SU-DHL-6 (cell line): ENCODE measurements around the gene IQCH.

Experiments
- H2AFZ ChIP-seq: fragments of 200-600 bp; sonication (generic); 2 replicates; pipeline ENCODE4 v1.6.1; 2014; ENCODE audit warnings: low read depth, mild to moderate bottlenecking, moderate library complexity, mixed read lengths, antibody characterized with exemption, low read length; ENCODE audit not compliant: severe bottlenecking
- H3F3A ChIP-seq: fragments of 200-600 bp; shearing (Covaris generic); 2 replicates; pipeline ENCODE4 v1.6.0; 2016; ENCODE audit warnings: antibody characterized with exemption, mild to moderate bottlenecking; ENCODE audit not compliant: insufficient read depth
- H3K27ac ChIP-seq: fragments of 200-600 bp; sonication (generic); 2 replicates; pipeline ENCODE4 v1.5.1; 2016; ENCODE audit warnings: low read depth, mild to moderate bottlenecking, low read length, moderate library complexity, mixed read lengths
- H3K27me3 ChIP-seq: fragments of 200-600 bp; sonication (generic), shearing (Covaris generic); 2 replicates; pipeline ENCODE4 v1.6.0; 2014; ENCODE audit warnings: mild to moderate bottlenecking, low read length
- H3K36me3 ChIP-seq: fragments of 200-600 bp; sonication (generic); 2 replicates; pipeline ENCODE4 v1.6.1; 2014; ENCODE audit warnings: mild to moderate bottlenecking, low read length, mixed read lengths
- H3K4me2 ChIP-seq: fragments of 300-600, 200-600 bp; shearing (Covaris generic), sonication (generic); 2 replicates; pipeline ENCODE4 v1.6.0; 2014; ENCODE audit warnings: low read length, low read depth, mild to moderate bottlenecking; ENCODE audit not compliant: poor library complexity, severe bottlenecking
- H3K4me3 ChIP-seq: fragments of 200-600 bp; sonication (generic); 2 replicates; pipeline ENCODE4 v1.5.1; 2014; ENCODE audit warnings: antibody characterized with exemption, low read length, mild to moderate bottlenecking, mixed read lengths; ENCODE audit not compliant: insufficient read depth, poor library complexity, severe bottlenecking
- H3K79me2 ChIP-seq: fragments of 200-600 bp; sonication (generic); 2 replicates; pipeline ENCODE4 v1.6.1; 2014; ENCODE audit warnings: mild to moderate bottlenecking, low read length, moderate library complexity; ENCODE audit not compliant: insufficient read depth
- H3K9ac ChIP-seq: fragments of 200-600 bp; sonication (generic); 2 replicates; pipeline ENCODE4 v1.7.0; 2014; ENCODE audit warnings: mild to moderate bottlenecking, low read length
- H3K9me2 ChIP-seq: fragments of 200-600 bp; sonication (generic); replicated peaks from 2 replicates; pipeline ENCODE4 v1.6.1; 2014; ENCODE audit warnings: low read length; ENCODE audit not compliant: insufficient read depth
- H3K9me3 ChIP-seq: fragments of 200-600 bp; sonication (generic); 2 replicates; pipeline ENCODE4 v1.6.1; 2014; ENCODE audit warnings: low read length, mixed read lengths; ENCODE audit not compliant: insufficient read depth
- H4K20me1 ChIP-seq: fragments of 200-600 bp; sonication (generic); 2 replicates; pipeline ENCODE4 v1.6.1; 2014; ENCODE audit warnings: low read depth, mild to moderate bottlenecking, antibody characterized with exemption, low read length, moderate library complexity, mixed read lengths
- EZH2phosphoT487 ChIP-seq: fragments of 200-600 bp; sonication (generic), shearing (Covaris generic); conservative IDR thresholded peaks from 2 replicates; pipeline ENCODE4 v1.6.1; 2018; ENCODE audit warnings: mild to moderate bottlenecking, antibody characterized with exemption, low read length, moderate library complexity, mixed read lengths
- TF ChIP-seq, protein P1 (sequence below): fragments of 200-600 bp; sonication (generic); IDR thresholded peaks from one replicate; pipeline ENCODE4 v1.5.1; 2017; ENCODE audit warnings: antibody characterized with exemption, mild to moderate bottlenecking, low read length, moderate library complexity; ENCODE audit not compliant: insufficient read depth, poor library complexity, severe bottlenecking

IQCH gene

DNA sequence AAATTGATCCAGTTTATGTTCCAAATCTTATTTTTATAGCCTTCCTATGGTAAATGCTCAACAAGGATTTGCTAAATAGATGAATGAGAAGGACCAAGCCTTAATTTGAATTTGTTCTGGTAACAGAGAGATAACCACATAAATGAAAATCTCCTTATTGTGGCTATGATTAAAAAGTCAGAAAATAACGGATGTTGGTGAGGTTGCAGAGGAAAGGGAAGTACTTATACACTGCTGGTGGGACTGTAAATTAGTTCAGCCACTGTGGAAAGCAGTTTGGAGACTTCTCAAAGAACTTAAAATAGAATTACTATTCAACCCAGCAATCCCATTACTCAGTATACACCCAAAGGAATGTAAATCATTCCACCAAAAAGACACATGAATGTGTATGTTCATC, 26.3 kb upstream of the IQCH start:
- H3K9ac ChIP-seq = no peak overlapping the region
- H3K4me3 ChIP-seq = no peak overlapping the region
- no peaks in the 10 kb centered on the region for H4K20me1 ChIP-seq
- H2AFZ ChIP-seq = no peak overlapping the region
- H3K79me2 ChIP-seq = no peaks in the 10 kb centered on the region
- peaks cover 14% of the 10 kb centered on the region; the same call in 1 of the 2 replicates for H3K36me3 ChIP-seq
- H3K9me2 ChIP-seq = no peaks in the 10 kb centered on the region
- no peaks in the 10 kb centered on the region for H3K27me3 ChIP-seq
- H3F3A ChIP-seq = no peaks in the 10 kb centered on the region
- no peak for TF ChIP-seq EZH2phosphoT487
- TF ChIP-seq, protein P1, sequence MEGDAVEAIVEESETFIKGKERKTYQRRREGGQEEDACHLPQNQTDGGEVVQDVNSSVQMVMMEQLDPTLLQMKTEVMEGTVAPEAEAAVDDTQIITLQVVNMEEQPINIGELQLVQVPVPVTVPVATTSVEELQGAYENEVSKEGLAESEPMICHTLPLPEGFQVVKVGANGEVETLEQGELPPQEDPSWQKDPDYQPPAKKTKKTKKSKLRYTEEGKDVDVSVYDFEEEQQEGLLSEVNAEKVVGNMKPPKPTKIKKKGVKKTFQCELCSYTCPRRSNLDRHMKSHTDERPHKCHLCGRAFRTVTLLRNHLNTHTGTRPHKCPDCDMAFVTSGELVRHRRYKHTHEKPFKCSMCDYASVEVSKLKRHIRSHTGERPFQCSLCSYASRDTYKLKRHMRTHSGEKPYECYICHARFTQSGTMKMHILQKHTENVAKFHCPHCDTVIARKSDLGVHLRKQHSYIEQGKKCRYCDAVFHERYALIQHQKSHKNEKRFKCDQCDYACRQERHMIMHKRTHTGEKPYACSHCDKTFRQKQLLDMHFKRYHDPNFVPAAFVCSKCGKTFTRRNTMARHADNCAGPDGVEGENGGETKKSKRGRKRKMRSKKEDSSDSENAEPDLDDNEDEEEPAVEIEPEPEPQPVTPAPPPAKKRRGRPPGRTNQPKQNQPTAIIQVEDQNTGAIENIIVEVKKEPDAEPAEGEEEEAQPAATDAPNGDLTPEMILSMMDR = no peak
- no peaks in the 10 kb centered on the region for H3K9me3 ChIP-seq
- no peak overlapping the region for H3K27ac ChIP-seq
- H3K4me2 ChIP-seq = no peak overlapping the region

DNA sequence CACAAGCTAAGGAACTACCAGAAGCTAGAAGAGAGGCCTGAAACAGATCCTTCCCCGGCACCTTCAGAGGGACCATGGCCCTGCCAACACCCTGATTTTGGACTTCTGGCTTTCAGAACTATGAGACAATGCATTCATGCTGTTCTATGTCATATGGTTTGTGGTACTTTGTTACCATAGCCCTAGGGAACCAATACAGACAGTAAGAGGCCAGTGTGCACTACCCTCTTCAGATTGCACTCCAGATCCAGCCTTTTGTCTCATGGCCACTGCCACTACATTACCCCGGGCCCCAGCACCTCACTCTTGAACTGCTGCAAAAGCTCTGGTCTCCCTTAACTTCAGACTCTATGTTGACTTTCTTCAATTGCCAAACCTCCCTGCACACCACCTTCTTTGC, 24.1 kb upstream of the IQCH start:
- Histone ChIP-seq H3K27ac (no peak overlapping the region), H3K27me3 (no peaks in the 10 kb centered on the region), H3K4me2 (no peak overlapping the region), H3F3A (no peaks in the 10 kb centered on the region), H4K20me1 (no peaks in the 10 kb centered on the region), H2AFZ (no peak overlapping the region), H3K9me2 (no peaks in the 10 kb centered on the region), H3K4me3 (no peak overlapping the region), H3K9ac (no peak overlapping the region), H3K79me2 (no peaks in the 10 kb centered on the region), H3K9me3 (no peaks in the 10 kb centered on the region), H3K36me3 (peaks cover 14% of the 10 kb centered on the region; the same call in 1 of the 2 replicates)
- no peak for TF ChIP-seq EZH2phosphoT487
- TF ChIP-seq, protein P1 = no peak

DNA sequence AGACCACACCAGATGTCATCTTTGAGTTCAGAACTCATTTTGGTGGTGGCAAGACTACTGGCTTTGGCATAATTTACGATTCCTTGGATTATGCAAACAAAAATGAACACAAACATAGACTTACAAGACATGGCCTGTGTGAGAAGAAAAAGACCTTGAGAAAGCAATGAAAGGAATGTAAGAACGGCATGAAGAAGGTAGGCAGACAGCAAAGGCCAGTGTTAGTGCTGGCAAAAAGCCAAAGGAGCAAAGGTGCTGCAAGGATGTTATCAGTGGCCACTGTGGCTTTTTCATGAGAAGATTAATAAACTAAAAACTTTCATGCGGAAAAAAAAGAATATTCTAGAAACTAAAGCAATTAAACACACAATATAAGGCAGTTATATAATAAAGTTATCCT, 22.0 kb upstream of the IQCH start:
- H3K4me3 ChIP-seq = no peak overlapping the region
- H3K9ac ChIP-seq = no peak overlapping the region
- H3K9me2 ChIP-seq = no peaks in the 10 kb centered on the region
- TF ChIP-seq, protein P1 = no peak
- no peak for TF ChIP-seq EZH2phosphoT487
- no peaks in the 10 kb centered on the region for H4K20me1 ChIP-seq
- H3K27ac ChIP-seq = no peak overlapping the region
- H3K27me3 ChIP-seq = no peaks in the 10 kb centered on the region
- no peak overlapping the region for H2AFZ ChIP-seq
- no peaks in the 10 kb centered on the region for H3F3A ChIP-seq
- no peak overlapping the region for H3K4me2 ChIP-seq
- no peaks in the 10 kb centered on the region for H3K9me3 ChIP-seq
- 0 out of 2 replicates have a peak, but pooled peaks cover 4% of the 10 kb centered on the region for H3K36me3 ChIP-seq
- H3K79me2 ChIP-seq = peaks cover 4% of the 10 kb centered on the region; the same call in 1 of the 2 replicates
